Cerebellar cortex (tissue), 1 donor: ENCODE data around the gene C1orf159.
A peak's percentile ranks its signal among the peaks of the same experiment; 100 is the strongest.

ENCODE experiments used
- DNase-seq: peaks from one replicate; pipeline ENCODE4 v3.0.0-alpha.2; 2015; ENCODE audit warnings: low spot score

C1orf159 gene

DNA sequence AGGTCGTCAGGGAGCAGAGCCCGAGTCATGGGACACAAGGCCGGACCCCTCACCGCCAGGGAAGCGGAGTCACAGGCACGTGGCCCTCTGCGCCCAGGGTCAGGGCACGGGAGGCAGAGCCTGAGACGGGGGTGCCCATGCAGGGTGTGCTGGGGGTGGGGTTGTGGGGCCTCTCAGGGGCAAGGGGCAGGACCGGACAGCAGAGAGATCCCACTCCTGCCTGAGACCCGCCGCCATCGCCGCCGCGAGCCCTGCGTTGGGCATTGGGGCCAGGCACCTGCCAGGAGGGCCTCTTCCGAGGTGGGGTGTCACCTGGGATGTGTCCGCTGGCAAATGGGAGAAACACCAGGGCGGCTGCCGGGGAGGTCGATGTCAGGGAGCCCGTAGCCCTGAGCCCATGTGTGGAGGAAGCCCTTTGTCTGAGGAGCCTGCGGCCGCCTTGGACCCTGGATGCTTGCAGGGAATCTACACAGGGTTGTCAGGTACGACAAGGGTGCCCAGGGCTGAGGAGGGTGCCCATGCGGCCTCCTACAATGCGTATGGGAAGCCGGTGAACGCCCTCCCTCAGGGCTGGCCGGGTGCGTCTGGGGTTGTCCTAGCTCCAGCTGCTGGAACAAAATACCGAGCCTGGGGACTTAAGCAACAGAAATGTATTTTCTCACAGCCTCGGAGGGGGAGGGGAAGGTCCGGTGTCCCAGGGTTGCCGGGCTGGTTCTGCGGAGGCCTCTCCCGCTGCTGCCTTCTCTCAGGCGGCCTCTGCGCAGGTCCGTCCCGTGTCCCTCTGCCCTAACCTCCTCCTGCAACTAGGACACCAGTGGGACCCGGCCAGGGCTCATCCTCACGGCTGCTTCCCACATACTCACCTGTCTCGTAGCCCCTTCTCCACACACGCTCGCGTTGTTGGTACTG, 16.4 kb upstream of the C1orf159 start:
- DNase-seq: no peak

DNA sequence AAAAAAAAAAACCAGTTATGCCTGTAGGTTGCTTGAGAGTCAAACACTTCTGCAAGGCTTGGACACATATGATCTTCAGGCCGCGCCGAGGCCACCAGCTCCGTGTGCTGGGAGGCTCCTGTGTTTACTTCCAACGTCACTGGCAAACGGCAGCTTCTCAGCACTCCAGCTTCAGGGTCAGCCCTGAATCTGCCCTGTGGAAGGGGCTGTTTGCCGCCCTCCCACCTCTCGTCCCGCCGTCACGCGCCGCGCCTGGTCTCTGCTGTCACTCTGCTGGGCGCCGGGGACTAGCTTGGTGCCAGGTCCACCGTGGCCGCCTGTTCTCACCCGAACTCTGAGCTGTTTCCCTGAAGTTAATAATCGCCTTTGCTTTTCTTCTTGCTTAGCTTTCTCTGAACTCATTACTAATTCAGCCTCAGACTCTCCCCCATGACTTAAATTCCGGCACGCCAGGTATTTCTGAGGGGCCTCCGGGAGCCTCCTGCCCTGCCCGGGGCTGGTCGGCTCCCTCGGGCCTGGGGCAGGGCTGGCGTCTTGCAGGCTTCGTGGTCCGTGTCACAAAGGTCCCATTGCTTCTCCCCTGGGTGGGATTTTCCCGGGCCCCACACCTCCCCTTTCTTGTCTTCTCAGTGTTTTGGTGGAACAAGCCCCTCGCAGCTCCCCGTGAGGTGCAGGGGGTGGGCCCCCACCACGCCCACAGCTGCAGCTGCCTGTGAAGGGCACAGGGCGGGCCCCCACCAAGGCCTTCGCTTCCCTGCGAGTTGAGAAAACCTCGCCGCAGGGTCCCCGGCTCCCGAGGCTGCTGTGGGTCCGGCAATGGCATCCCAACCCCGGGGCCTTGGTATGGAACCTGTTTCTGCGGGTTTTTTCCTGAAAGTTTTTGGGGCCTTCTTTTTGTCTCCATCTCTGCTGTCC, 14.6 kb upstream of the C1orf159 start:
- no peak for DNase-seq

DNA sequence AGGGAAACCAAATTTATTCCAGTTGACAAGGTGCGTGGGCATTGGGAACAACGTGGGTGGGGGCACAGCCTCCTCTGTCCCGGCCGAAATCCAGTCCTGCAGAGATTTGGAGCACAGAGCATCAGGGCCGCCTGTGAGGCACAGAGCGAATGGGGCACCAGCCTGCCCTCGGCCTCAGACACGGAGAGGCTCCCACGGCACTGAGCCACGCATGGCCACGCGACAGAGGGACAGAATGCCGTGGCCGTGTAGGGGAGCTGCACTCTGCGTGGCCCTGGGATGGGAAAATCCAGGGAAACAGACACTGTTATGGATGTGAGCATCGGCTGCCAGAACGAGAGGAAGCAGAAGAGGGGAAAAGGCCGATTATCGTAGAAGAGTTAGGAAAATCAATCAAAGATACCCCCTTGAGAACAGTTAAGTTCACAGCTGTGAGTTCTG, 13.5 kb upstream of the C1orf159 start:
- DNase-seq: no peak

DNA sequence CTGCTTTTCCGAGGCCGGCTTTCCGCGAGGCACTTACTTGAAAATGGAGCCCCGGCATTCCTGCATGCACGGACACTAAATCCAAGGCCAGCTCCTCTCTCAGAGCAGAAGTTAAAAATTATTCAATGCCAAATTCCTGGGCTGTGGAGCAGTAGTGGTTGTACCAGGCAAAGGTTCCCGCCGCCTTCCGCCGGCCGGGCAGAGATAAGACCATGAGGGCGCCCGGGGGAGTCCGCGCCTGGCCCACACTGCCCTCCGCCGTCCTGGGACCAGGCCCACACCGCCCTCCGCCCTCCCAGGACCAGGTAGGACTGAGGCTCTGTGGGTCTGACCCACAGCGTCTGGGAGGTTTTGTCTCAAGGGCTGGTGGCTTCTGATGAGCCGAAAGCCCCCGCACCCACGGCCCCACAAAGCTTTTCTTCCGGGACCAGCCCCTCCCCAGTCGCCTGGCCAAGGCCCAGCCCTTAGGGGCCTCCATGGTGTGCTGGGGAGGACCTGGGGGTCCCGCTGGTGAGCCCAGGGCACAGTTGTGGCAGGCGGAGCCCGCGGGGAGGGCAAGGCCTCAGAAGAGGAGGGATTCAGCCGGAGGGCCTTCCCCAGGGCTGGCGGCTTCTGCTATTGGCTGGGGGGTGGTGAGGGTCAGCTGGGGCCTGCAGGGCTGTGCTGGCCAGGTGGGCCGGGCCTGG, 12.7 kb upstream of the C1orf159 start:
- DNase-seq: no peak

DNA sequence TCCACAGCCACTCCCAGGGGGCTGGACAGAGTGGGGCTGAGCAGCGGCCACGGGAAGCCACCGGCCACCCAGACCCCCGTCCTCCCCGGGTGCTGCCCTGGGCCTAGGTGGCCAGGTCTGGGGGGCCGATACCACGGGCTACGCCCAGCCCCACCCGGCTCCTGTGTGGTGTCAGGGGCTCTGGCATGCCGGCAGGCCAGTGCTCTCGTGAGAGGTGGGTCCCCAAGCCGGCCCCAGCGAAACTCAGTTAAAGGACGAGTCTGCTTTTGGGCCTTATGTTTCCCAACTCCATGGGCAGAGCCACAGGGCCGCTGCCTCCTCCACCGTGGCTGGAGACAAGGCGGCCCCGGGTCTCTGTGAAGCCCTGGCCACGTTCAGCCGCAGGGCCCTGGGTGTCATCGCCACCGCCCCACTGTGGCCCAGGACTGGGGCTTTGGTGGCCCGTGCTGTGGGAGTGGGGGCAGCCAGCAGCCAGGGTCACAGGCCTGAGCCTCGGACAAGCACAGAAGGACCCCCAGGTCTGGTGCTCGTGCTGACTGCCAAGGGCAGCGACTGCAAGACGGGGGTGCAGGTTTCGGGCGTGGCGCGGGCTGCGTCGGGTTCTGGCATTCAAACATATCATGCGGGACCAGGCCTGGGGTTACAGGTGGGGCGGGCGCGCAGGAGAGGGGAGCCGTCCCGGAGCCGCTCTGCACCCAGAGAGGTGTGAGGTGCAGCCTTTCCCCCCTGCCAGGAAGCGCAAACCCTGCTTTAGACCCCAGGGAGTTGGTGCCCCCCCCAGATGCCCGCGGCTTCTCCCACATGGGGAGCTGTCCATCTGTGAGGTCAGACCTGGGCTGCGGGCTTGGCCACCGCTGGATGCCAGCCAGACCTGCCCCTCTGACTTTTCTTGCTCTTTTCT, 11.9 kb upstream of the C1orf159 start:
- no peak for DNase-seq

DNA sequence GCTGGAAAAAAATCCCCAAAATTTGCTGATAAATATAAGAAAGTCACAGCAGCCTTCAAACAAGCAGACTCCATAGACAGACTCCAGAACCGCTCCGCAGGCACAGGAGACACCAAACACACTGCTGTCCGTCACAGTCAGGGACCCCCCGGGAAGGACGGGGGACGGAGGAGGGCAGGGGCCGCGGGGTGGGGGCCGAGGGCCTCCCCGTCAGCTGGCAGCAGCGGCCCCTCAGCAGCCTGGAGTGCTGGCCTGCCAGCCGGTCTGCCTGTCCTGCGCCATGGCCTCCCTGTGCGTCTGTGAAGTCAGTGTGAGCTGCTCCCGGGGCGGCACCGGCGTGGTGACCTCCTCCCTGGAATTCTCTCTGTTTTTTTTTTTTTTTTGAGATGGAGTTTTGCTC, 10.1 kb upstream of the C1orf159 start:
- no peak for DNase-seq

DNA sequence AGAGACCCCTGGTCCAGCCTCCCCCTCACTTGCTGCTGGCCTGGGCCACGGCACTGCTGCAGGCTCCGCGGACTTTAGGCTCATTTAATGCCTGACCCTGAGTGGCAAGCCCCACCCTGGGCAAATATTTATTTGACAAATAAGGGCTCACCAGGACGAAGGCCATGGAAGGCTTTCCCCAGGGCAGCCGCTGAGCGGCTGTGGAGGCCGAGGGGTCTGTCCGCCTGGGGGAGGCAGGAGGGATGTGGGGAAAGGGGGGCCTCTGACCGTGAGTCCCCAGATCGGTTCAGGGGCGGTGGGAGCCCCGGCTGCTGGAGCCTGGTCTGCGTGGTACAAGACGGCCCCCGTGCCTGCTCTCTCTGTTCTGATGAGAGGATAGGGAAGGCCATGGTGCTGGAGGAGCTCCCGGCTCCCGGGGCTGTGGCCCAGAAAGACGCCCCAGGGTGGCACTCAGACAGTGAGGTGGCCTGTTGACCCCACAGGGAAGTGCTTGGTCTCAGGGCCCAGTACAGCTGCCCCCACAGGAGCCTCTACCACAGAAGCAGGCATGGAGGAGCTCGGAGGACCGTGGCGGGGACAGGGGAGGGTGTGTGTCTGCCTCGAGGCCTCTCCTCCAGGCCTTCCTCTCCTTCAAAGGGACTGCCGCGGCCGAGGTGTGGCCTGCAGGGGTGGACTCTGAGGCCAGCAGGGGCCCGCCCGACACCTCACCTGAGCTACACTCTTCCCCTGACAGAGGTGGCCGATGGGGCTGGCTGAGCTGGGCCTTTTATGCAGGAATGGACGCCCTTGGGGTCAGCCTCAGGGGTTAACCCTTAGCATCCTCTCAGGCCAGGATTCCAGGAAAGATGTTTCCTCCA, 9.1 kb upstream of the C1orf159 start:
- DNase-seq: no peak

GRCh38 chr1:1124508-1124785, 8.6 kb upstream of the C1orf159 start:
- DNase-seq: no peak

DNA sequence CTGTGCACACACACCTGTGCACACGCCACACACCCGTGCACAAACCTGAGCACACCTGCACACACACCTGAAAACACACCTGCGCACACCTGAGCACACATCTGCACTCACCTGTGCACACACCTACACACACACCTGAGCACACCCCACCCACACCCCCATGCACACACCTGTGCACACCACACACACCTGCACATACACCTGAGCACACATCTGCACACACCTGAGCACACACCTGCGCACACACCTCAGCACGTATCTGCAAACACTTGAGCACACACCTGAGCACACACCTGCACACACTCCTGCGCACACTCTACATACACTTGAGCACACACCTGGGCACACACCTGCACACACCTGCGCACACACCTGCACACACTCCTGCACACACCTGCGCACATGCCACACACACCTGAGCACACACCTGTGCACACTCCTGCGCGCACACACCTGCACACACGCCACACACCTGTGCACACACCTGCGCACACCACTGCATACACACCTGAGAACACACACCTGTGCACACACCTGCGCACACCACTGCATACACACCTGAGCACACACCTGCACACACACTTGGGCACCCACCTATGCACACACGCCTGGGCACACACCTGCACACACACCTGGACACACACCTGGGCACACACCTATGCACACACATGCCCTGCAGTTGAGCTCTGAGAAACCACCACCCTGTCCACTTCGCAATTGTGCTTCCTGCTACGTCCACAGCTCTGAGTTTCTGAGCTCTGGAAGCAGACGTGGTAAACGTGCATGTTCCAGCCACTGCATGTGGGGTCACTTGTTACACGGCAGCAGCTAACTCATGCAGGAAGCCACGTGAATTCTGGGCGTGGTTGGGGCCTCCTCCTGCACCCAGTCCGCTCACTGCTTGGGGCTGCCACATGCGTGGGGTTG, 8.0 kb upstream of the C1orf159 start:
- DNase-seq: no peak

DNA sequence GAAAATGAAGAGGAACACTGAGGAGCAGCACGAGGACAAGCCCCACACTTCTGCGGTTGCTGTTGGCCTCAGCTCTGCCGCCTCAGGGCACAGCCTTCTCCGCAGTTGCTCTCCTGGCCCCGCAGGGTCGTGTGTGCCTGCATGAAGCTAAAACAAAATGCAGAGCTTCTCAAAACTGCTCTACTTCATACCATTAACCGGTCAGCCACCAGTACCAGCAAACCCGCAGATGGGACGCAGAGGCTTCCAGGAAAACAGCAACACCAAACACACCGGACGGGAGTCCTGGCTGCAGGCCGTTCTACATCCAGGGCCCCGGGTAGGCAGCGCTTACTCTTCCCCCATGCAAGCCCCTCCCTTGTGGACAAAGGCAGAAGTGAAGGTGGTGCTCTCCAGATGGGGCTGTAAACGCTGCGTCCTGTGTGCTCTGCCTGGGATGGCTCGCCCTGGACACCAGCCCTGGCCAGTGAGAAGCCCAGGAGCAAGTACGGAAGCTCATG, 7.1 kb upstream of the C1orf159 start:
- DNase-seq: no peak

DNA sequence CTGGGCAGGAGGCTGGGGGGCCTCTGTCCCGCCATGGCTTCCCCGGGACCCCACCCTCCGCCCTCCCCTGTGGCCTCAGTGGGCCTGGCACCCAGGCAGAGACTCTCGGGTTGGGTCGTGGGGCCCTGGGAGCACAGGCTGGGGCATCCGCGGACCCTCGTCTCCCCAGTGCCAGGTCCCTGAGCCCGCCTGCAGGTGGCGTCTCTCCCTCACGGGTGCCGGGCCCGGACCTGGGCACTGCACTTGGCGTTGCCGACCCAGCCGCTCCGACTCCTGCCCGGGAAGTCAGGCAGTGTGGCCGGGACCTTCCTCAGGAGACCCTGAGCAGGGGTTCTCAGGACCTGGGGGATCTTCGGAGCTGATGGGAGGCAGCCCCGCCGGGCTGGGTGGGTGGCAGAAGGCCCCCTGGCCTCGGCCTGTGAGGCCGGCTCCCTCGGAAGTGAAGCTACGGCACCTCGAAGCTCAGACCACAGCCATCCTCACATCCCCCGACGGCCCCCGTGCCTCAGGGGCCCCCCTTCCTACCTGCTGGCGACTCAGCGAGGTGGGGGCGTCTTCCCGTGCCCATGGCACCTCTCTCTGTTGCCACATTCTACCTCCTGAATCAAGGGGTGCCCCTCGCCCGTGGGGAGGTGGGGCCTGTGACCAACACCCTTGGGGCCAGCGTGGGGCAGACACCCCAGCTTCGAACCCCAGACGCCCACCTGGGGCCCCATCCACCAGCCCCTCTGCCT, 6.4 kb upstream of the C1orf159 start:
- peak; percentile 66 for DNase-seq

GRCh38 chr1:1121611-1122077, 5.8 kb upstream of the C1orf159 start:
- DNase-seq: no peak

DNA sequence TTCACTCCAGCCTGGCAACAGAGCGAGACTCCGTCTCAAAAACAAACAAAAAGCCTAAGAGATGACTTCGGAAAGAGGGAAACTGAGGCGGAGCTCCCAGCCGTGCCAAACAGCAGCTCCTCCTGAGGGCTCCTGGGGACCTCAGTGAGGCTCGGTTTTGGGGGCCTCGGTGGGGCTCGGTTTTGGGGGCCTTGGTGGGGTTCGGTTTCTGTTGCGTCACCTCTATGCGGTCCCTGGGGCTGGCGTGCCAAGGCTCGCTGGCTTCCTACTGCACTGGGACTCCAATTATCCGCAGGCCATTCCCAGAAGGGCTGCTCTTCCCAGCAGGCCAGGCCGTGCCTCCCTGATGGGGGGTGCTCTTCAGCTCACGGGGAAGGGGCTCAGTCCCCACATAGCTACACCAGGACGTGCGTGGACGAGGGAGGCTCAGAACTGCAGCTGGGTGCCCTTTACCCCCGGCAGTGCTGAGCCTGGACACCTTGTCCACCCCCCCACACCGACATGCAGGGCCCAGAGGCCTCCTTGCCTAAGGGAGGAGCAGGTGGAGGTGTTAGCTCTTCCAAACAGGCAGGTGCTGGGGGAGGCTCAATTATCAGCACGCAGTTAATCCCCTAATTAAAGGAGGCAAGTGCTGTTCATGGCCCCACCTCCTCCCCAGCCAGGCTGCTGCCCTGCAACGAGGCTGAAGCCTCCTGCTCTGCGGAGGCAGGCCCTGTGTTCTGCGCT, 5.1 kb upstream of the C1orf159 start:
- DNase-seq: no peak

GRCh38 chr1:1120096-1120495, 4.2 kb upstream of the C1orf159 start:
- DNase-seq: no peak

GRCh38 chr1:1119272-1119890, 3.5 kb upstream of the C1orf159 start:
- DNase-seq: no peak

DNA sequence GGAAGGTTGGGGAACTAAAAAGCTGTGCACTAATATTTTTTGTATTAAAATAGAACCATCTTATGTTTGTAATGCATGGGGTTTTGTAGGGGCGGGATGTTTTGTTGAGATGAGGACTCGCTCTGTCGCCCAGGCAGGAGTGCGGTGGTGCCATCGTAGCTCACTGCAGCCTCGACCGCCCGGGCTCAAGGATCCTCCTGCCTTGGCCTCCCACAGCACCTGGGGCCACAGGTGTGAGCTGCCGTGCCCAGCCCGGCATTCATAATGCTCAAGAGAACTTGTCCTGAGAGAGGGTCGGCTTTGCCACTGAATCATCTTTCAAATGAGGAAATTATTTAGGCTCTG, 3.0 kb upstream of the C1orf159 start:
- no peak for DNase-seq
